ENCODE measurements around the gene CLEC16A. TPM values are rescaled to one million over a fixed set of nuclear protein-coding genes. Genes with fewer than 3 reads are reported as not detected.

CLEC16A gene
- total and polyA plus RNA-seq, 9 of the 15 experiments (the other 6 are each of a cell fraction or from before 2014, with no cell fraction given): 1.00 to 22.3 (median 10.0) TPM

- in situ Hi-C loops (cut with MboI) (no loop called here), intact Hi-C loops (cut with micrococcal nuclease) (no loop called here)
- Histone ChIP-seq H3K9ac (ENCODE audit: insufficient read depth in 1 of 2, low read depth in 2 of 2, low read length in 2 of 2) (peak overlapping the region in 1 of 2 experiments; percentile 75; a peak in 2 of 4 replicates), H3K4me3 (no peak overlapping the region), H2AFZ (ENCODE audit: low read depth, low read length) (no peak overlapping the region), H3K4me1 (replicated peaks in 1 of 2; ENCODE audit: control insufficient read depth in 2 of 2, insufficient read depth in 2 of 2, low read length in 2 of 2) (peaks cover 43 to 50% of the 10 kb centered on the region in 2 experiments), H4K20me1 (replicated peaks; ENCODE audit: control insufficient read depth, insufficient read depth, low read length) (peaks cover 15% of the 10 kb centered on the region; the same call in 1 of the 2 replicates), H3K4me2 (ENCODE audit: insufficient read depth, low read length) (no peak overlapping the region), H3K27me3 (ENCODE audit: control insufficient read depth in 2 of 2, insufficient read depth in 2 of 2, low read length in 2 of 2) (no peaks in the 10 kb centered on the region), H3K27ac (ENCODE audit: extremely low read depth, low read depth, low read length) (no peak overlapping the region), H3K9me1 (ENCODE audit: control insufficient read depth, insufficient read depth, low read length) (no peaks in the 10 kb centered on the region), H3K79me2 (ENCODE audit: control insufficient read depth, insufficient read depth, low read length) (no peaks in the 10 kb centered on the region), H3K36me3 (ENCODE audit: control insufficient read depth, insufficient read depth, low read length) (peaks cover 9% of the 10 kb centered on the region; the same call in 2 of the 3 replicates), H3K9me3 (replicated peaks; ENCODE audit: control insufficient read depth, insufficient read depth, low read depth, low read length) (no peaks in the 10 kb centered on the region)
- no TSS peak for BruUV-seq (replicated peaks)
- ATAC-seq (no peak), FAIRE-seq (no peak), DNase-seq (ENCODE audit: extremely low read depth in 1 of 4, low spot score in 3 of 4) (peak in 2 of 4 experiments; percentile 19 to 53)
- CTCF ChIA-PET (ENCODE audit: low intra/inter-chr PET ratio): no interaction called here
- WGBS (ENCODE audit: insufficient coverage, low coverage, missing lambda C conversion rate): 56% methylated on average over 14 of the region's 14 CpGs
- POLR2A ChIA-PET: interaction anchor here (0.6 to 1.0 kb wide), 4 partner anchors 9 to 110 kb away, joined by 3 to 5 read pairs (median 4); no protein-coding TSS in a partner anchor
- TF ChIP-seq MEIS2 (IDR thresholded peaks at IDR 0.05; ENCODE audit: partially characterized antibody) (no peak), ZKSCAN1 (IDR thresholded peaks at IDR 0.05; ENCODE audit: low read depth, low read length) (peak; percentile 55; the same call in 1 of the 2 replicates), RBM15 (IDR thresholded peaks at IDR 0.05; ENCODE audit: insufficient read depth, low read length) (no peak), ZNF253 (CRISPR knock-in tag; conservative IDR thresholded peaks at IDR 0.05) (no peak), SNIP1 (IDR thresholded peaks at IDR 0.05; ENCODE audit: low read depth) (no peak), SMARCE1 (IDR thresholded peaks at IDR 0.05) (no peak), NR2C2 (CRISPR knock-in tag; IDR thresholded peaks at IDR 0.05) (no peak), NR2C2 (tag; IDR thresholded peaks at IDR 0.05) (no peak), NUFIP1 (IDR thresholded peaks at IDR 0.05; ENCODE audit: partially characterized antibody) (no peak), MNT (conservative IDR thresholded peaks at IDR 0.05) (no peak), ZNF282 (CRISPR knock-in tag; IDR thresholded peaks at IDR 0.05) (no peak)
- TF ChIP-seq, protein P1, sequence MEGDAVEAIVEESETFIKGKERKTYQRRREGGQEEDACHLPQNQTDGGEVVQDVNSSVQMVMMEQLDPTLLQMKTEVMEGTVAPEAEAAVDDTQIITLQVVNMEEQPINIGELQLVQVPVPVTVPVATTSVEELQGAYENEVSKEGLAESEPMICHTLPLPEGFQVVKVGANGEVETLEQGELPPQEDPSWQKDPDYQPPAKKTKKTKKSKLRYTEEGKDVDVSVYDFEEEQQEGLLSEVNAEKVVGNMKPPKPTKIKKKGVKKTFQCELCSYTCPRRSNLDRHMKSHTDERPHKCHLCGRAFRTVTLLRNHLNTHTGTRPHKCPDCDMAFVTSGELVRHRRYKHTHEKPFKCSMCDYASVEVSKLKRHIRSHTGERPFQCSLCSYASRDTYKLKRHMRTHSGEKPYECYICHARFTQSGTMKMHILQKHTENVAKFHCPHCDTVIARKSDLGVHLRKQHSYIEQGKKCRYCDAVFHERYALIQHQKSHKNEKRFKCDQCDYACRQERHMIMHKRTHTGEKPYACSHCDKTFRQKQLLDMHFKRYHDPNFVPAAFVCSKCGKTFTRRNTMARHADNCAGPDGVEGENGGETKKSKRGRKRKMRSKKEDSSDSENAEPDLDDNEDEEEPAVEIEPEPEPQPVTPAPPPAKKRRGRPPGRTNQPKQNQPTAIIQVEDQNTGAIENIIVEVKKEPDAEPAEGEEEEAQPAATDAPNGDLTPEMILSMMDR (IDR thresholded peaks at IDR 0.05 in 2 of 3, conservative IDR thresholded peaks at IDR 0.05 in 1 of 3; ENCODE audit: insufficient read depth in 2 of 3, low read depth in 1 of 3, low read length in 3 of 3): no peak
- TF ChIP-seq, protein P2, sequence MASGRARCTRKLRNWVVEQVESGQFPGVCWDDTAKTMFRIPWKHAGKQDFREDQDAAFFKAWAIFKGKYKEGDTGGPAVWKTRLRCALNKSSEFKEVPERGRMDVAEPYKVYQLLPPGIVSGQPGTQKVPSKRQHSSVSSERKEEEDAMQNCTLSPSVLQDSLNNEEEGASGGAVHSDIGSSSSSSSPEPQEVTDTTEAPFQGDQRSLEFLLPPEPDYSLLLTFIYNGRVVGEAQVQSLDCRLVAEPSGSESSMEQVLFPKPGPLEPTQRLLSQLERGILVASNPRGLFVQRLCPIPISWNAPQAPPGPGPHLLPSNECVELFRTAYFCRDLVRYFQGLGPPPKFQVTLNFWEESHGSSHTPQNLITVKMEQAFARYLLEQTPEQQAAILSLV (tag; IDR thresholded peaks at IDR 0.05): no peak
- TF ChIP-seq, protein P3, sequence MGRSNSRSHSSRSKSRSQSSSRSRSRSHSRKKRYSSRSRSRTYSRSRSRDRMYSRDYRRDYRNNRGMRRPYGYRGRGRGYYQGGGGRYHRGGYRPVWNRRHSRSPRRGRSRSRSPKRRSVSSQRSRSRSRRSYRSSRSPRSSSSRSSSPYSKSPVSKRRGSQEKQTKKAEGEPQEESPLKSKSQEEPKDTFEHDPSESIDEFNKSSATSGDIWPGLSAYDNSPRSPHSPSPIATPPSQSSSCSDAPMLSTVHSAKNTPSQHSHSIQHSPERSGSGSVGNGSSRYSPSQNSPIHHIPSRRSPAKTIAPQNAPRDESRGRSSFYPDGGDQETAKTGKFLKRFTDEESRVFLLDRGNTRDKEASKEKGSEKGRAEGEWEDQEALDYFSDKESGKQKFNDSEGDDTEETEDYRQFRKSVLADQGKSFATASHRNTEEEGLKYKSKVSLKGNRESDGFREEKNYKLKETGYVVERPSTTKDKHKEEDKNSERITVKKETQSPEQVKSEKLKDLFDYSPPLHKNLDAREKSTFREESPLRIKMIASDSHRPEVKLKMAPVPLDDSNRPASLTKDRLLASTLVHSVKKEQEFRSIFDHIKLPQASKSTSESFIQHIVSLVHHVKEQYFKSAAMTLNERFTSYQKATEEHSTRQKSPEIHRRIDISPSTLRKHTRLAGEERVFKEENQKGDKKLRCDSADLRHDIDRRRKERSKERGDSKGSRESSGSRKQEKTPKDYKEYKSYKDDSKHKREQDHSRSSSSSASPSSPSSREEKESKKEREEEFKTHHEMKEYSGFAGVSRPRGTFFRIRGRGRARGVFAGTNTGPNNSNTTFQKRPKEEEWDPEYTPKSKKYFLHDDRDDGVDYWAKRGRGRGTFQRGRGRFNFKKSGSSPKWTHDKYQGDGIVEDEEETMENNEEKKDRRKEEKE (IDR thresholded peaks at IDR 0.05; ENCODE audit: borderline replicate concordance in 1 of 2, control insufficient read depth in 1 of 2, low read depth in 2 of 2, low read length in 1 of 2): no peak
These were observed 146.8 kb downstream of the CLEC16A start for GRCh38 chr16:11091021-11091785.

Data from K562 (cell line).